NCI-H2029 treated with DMSO at 0.1 percent for 48 hours (cell line): ENCODE data around the gene ZMYND15.

Experiments used
- DNase-seq: peaks from one replicate; lab custom pipeline; 2025; lab: John Stamatoyannopoulos, UW

Gene ZMYND15

DNA sequence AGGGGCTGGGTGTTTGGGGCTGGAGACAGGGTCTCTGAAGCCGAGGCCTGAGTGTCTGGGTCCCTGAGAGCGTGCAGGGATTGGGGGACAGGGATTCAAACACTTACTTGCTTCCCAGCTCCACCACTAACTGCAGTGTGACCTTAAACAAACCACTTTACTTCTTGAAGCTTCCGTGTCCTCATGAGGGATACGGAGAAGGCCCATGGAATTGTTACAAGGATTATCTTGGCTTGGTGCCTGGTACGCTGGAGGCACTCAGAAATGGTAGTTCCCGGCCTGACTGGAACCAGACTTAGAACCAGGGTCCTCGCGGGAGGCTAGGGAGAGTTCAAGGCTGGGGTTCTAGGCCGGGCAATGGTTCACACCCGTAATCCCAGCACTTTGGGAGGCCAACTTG lies 3.0 kb downstream of the ZMYND15 start:
- DNase-seq, result no peak

DNA sequence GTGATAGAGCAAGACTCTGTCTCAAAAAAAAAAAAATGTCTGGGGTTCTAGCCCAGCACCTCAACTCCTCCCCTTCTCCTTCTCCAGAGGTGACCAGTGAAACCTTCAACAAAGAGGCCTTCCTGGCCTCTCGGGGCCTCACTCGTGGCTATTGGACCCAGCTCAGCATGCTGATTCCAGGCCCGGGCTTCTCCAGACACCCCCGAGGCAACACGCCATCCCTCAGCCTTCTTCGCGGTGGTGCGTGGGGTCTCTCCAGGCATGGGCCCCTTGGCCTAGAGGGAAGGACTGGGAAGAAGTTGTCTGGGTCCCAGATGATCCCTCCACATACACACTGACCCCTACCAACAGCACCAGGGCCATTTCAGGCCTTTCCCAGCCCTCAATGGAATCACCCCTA lies 3.6 kb downstream of the ZMYND15 start:
- DNase-seq, result no peak

DNA sequence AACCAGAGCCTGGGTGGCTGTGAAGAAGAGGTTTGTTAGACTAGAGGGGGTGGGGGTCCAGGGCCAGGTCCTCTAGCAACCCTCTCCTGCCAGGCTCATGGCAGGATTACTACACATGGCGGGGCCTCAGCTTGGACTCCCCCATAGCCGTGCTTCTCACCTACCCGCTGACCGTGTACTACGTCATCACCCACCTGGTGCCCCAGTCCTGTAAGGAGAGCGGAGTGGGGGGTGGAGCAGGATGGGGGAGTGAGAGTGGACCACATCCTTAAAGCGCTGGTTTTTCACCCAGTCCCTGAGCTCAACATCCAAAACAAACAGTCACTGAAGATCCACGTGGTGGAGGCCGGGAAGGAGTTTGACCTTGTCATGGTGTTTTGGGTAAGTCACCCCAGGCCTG lies 4.3 kb downstream of the ZMYND15 start:
- no peak for DNase-seq

DNA sequence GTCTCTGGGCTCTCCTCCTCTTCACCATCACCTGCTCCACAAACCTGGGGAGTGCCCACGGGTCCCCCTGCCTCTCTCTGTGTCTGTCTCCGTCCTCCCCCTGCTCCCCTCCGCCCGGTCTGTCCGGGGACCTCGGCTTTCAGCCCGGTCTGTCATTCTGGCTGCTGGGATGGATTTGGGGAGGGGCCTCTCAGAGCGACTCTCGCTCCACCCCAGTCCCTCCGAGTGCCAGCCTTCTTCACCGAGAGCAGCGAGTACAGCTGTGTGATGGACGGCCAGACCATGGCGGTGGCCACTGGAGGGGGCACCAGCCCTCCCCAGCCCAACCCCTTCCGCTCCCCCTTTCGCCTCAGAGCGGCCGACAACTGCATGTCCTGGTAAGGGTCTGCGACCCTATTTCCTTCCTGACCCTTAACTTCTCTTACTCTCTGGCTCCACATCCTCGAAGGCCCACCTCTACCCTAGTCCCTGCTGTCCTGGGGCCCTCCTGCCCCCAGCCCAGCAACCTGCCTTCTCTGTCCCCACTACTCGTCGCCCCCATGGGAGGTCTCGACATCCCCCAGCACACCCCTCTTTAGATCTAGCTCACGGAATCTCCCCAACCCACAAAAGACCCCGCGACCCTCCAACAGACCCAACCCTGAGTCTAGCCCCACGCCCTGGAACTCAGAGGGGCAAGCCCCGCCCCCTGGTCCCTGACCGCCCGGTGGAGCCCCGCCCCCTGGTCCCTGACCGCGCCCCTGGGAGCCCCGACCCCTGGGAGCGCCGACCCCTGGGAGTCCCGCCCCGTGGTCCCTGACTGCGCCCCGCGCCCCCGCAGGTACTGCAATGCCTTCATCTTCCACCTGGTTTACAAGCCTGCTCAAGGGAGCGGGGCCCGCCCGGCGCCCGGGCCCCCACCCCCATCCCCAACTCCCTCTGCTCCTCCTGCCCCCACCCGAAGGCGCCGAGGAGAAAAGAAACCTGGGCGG lies 5.7 kb downstream of the ZMYND15 start:
- no peak for DNase-seq

DNA sequence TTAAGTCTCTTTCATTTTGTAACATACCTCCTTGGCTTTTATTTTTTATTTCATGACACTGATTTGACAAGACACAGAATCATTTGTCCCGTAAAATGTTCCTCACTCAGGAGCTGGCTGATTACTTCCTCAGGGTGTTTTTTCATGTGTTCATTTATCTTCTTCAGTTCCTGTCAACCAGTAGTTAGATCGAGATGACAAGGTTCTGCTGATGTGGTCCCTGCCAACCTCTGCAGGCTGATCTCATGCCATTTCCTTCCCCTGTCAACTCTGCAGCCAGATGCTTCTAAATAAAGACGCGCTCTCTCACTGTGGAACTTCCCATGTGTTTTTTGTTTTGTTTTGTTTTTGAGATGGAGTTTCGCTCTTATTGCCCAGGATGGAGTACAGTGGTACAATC lies 8.2 kb downstream of the ZMYND15 start:
- DNase-seq, result no peak

DNA sequence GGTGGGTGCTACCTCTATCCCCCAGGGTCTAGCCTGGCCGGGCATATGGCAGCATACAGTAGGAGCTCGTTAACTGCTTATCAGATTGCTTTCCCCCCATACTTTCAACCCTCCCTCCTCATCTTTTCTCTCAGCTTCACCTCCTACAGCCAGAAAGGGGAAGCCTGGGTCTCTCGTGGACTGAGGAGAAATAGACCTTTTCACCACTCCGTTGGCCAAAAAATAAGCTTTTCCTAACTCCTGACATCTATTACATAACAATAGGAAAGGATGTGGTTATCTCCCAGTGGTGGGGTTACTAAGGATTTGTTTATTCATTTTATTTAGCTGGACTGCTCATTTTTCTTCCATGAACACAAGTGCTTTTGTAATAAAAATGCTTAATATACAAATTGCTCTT lies 9.1 kb downstream of the ZMYND15 start:
- no peak for DNase-seq

DNA sequence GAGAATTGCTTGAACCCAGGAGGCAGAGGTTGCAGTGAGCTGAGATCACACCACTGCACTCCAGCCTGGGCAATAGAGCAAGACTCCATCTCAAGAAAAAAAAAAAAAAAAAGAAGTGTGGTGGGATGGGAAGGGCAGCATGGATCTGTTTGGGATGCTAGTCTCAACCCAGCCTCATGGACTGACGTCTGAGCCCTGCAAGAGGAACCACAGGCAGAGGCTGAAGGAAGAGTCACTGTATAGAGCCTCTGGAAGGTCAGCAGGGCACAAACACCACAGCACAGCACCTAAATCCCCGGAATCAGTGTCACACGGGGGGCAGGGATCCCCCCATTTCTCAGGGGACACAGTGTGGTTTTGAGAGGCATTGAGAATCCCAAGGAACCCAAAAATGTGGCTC lies 11.0 kb downstream of the ZMYND15 start:
- no peak for DNase-seq

DNA sequence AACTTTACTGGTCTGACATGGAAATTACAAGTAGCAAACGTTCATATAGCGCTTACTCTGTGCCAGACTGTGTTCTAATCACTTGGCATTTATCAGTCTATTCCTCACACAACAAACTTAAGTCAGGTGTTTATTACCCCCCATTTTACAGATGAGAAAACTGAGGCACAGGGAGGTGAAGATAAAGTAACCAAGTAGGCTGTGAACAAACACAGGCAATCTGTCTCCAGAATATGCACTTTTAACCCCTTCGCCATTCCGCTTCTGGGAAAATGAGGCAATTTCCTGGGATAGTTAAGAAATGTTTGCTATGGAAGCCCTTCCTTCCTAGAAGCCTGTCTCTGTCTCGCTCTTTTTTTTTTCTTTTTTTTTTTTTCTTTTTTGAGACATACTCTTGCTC lies 12.3 kb downstream of the ZMYND15 start:
- DNase-seq, result no peak

DNA sequence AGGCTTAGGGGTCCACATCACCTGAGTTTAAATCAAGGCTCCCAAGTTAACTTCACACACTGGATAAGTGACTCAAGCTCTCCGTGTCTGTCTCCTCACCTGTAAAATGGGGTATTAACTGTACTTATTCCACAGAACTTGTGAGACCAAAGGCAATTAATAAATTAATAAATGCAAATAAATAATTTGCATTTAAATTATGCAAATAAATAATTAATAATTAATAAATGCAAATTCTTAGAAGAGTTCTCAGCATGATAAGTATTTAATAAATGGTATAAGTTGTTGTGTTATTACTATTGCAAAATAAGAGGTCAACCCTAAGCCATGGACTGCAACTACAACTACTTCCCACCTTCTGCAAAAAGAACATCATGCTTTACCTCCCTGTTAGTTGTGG lies 13.8 kb downstream of the ZMYND15 start:
- DNase-seq, result no peak

DNA sequence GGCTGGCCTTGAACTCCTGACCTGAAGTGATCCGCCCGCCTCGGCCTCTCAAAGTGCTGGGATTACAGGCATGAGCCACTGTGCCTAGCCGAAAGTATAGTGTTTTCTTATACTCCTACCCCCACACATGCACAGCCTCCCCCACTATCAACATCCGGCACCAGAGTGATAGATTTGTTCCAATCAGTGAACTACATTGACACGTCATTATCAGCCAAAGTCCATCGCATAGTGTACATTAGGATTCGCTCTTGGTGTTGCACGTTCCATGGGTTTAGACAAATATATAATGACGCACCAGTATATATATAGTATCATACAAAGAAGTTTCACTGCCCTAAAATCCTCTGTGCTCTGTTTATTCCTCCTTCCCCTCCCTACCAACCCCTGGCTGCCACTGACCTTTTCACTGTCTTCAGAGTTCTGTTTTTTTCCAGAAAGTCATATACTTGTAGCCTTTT lies 20.2 kb downstream of the ZMYND15 start:
- no peak for DNase-seq

DNA sequence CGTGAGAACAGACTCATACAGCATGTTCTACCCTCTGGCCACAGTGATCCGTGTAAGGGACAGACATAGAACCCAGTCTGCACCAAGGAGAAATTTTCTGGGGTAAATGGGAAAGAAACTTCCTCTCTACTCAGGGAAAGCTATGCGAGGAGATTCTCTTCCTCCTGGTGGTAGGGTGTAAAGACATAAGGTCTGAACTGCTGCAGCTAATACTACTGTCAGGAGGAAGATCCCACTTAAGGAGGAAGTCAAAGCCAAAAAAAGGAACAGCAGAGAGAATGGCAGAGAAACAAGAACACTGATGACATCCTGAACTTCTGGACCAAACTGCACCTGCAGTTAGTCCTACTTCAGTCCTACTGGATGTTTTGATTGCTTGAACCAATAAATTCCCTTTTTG lies 25.0 kb downstream of the ZMYND15 start:
- no peak for DNase-seq

DNA sequence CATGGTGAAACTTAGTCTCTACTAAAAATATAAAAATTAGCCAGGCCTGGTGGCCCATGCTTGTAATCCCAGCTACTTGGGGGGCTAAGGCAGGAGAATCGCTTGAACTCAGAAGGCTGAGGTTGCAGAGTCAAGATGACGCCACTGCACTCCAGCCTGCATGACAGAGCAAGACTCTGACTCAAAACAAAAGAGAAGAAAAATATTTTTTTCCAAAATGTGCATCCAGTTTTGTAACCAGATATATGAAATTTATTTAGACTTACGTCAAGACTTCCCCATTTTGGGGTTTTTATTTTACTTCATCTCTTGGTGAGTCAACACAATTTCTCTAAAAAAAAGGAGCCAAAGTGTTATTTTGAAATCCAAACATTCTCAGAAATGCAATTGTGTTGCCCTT lies 26.6 kb downstream of the ZMYND15 start:
- no peak for DNase-seq

DNA sequence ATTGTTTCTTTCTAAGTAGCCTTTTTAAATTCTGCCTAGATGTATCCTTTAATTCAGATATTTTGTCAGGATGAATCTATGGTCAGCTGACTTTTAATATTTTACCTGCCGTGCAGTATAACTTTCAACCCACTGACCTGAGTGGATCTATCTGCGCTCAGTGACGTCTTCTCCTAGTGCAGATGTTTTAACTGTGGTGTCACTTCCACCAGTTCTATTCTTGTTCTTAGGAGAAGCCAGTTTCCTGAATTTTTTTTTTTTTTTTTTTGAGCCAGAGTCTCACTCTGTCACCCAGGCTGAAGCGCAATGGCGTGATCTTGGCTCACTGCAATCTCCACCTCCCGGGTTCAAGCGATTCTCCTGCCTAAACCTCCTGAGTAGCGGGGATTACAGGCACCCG lies 27.1 kb downstream of the ZMYND15 start:
- no peak for DNase-seq

DNA sequence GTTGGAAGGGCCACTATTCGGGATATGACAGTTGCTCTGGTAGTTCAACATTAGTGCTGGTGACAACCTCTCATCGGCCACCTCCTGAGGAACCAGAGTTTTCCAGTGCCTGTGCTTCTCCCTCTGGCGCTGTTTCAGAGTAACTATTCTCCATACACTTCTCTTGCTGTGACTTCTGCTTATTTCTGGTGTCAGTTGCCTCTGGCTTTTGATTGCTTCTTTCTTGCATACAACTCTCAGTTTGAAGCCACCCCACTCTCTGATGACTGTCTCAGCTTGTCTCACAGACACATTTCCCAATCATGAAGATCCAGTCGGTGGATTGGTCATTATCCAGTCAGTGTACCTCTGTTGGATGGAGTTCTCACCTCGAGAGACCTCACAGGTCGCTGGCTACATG lies 28.7 kb downstream of the ZMYND15 start:
- no peak for DNase-seq

DNA sequence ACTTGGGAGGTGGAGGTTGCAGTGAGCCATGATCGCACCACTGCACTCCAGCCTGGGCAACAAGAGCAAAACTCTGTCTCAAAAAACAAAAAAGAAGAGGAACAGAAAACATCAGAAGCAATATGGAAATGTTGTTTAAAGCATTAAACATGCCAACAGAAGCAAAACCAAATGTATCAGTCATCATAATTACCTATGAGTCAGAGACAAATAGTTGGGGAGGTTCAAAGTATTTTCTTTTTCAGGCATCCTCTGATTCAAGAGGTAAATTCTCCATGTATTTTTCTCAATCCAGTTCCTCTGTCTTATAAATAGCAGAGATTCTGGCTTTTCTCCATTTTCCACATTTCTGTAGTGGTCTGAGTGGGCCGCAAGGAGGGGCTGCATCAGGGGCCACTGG lies 30.0 kb downstream of the ZMYND15 start:
- DNase-seq, result no peak

DNA sequence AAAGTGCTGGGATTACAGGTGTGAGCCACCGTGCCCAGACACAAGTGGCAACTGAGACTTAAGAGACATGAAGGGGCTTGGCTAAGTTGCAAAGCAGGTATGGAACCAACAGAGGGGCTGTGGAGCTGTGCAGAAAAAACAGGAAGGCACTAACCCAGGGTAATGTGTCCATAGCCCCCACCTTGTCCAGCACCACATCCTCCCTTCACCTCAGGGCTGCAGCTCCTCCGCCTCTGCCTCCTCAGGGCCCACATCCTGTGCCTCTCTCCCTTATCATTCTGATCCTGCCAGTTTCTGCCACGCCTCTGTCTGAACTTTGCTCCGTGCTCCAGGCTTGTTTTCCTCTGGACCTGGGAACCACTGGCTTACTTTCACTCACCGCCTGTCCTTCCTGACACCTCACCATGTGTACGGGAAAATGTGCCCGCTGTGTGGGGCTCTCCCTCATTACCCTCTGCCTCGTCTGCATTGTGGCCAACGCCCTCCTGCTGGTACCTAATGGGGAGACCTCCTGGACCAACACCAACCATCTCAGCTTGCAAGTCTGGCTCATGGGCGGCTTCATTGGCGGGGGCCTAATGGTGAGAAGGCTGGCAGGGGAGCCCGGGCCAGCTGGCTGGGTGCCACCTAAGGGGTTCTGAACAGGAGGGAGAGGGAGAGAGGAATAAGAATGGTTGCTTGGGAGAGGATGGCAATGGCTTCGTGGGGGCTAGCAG lies 32.0 kb downstream of the ZMYND15 start, which contains the start of gene TM4SF5:
Gene TM4SF5, plus strand, starts transcription at position 368 of the 716 bp plus-strand sequence. Its CDS starts 37 bp downstream, at position 405.
- DNase-seq, result no peak

DNA sequence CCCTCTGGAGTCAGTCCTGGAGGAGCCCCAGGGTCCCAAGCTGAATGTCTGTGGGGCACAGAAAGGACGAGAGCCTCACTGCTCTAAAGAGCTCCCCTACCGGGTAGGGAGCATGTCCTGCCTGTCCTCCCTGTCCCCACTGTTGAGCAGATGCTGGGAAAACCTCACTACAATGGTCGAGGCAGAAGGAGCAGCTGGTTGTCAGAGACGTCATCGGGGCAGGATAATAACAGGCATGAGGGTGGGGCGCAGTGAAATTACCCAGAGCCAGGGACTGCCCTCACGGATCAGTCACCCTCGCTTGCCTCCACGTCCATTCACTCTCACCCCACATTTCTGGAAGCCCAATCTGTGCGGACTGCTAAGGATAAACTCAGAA lies 32.6 kb downstream of the ZMYND15 start:
- no peak for DNase-seq

DNA sequence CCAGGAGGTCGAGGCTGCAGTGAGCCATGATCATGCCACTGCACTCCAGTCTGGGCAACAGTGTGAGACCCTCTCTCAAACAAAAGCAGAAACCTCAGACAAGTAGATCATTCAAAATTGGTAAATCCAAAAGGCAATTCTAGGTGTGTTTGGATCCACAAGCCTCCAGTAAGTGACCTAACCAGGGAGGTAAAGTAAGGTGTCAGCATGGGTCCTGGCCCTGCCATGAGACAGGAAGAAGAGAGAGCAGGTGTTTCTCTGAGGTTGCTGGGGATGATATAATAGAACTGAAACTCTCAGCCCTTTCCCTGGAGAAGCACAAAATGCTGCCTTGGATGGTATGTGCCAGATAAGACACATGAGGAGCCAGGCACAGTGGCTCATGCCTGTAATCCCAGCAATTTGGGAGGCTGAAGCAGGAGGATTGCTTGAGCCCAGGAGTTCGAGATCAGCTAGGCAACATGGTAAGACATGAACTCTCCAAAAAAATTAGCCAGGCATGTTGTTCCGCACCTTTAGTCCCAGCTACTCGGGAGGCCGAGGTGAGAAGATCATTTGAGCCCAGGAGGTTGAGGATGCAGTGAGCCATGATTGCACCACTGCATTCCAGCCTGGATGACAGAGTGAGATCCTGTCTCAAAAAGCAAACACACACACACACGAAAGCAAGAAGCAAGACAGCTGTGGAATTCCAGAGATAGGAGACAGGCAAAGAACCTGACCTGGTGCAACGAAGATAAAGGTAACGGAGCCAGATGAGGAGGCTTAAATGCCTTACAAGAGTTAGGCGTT lies 38.5 kb downstream of the ZMYND15 start:
- no peak for DNase-seq

DNA sequence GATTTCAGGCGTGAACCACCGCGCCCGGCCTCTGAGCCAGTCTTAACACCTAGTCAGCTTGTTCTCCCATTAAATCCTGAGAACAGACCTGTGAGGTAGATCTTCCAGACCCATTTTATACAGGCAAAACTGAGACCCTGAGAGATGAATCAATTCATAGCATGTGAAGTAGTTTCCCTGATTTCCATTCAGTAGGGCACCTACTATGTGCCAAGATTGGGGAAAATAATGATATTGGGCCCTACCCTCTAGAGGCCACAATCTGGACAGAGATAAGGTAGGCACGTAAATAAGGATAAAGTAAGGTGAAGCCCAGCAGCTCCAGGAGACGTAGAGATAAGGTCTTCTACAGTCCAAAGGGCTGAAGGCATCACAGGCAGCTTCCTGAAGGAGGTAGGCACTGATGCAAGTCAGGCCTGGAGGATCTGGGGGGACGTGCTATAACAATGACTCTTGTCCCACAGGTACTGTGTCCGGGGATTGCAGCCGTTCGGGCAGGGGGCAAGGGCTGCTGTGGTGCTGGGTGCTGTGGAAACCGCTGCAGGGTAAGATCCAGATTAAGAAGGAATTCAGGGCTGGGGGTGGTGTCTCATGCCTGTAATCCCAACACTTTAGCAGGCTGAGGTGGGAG lies 40.8 kb downstream of the ZMYND15 start:
- DNase-seq, result no peak

DNA sequence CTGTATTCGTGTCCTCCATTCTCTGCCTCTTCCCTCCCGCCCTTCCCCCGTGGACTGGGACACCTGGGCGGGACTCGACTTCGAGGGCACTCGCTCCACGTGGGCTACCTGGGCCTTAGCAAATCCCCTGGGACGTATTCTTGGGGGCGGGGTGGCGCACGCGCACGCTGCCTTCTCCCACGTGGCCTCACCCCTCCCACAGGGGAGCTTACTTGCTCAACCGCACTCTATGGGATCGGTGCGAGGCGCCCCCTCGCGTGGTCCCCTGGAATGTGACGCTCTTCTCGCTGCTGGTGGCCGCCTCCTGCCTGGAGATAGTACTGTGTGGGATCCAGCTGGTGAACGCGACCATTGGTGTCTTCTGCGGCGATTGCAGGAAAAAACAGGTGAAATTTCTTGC lies 43.0 kb downstream of the ZMYND15 start:
- DNase-seq, result no peak

DNA sequence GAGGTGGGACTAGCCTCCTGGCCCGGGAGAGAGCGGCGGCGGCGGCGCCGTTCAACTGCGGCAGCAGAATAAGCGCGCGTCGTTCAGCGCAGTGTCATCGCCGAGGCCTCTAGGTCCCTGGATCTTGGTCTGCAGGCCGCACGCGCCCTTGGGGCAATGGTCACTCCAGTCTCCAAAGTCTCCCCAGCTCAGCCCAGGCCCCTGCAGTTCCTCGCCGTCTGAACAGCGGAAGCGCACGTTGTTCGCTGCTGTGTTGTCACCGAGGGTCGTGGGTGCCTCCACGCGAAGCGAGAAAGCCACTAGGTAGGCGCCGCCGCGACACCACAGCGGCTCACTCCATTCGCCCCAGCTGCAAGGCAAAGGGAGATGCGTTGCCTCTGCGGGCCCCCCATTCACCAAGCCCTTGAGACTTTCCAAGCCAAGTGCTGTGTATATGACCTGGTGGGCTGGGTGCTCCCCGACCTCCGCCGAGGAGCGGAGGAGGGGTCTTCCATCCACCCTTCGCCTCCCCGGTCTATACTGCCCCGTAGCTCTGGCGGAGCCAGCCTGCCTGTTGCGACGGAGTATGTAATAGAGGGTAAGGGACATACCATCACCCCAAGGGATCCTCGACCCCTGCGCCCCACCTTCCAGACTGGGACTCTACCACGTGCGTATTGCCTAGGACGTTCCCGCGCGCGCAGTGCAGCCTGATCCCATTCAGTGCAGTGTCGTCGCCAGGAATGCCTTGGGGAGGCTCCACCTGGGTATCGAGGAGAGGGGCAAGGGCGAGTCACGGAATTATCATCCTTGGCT lies 45.9 kb downstream of the ZMYND15 start:
- no peak for DNase-seq
